ENCODE measurements around the gene NPRL2.

The NPRL2 gene

GRCh38 chr3:50298836-50299637 lies 51.5 kb downstream of the NPRL2 start, which contains the start of the genes HYAL3 and NAA80:
TSS of gene HYAL3 (minus strand) at chr3:50299405. CDS start at chr3:50295602, 3,803 bp downstream.
TSS of gene NAA80 (minus strand) at chr3:50299405. CDS start at chr3:50297463, 1,942 bp downstream.
- peak within 1 kb of the TSS; percentile 87 to 91 for H3K4me3 ChIP-seq (ENCODE audit: low read length in 2 of 2)
- H3K27me3 ChIP-seq (ENCODE audit: control insufficient read depth in 2 of 2, insufficient read depth in 2 of 2, low read length in 2 of 2), result no peaks in the 10 kb centered on the region
- no peaks in the 10 kb centered on the region for H3K36me3 ChIP-seq (ENCODE audit: control insufficient read depth in 2 of 2, insufficient read depth in 2 of 2, low read length in 2 of 2)
- H3K4me1 ChIP-seq (ENCODE audit: control insufficient read depth in 2 of 2, insufficient read depth in 2 of 2, low read length in 2 of 2), result peaks cover 28 to 34% of the 10 kb centered on the region in 2 donors
- peak within 1 kb of the TSS; percentile 90 to 99 for H3K9ac ChIP-seq (ENCODE audit: low read depth in 1 of 2, low read length in 2 of 2)
- no peaks in the 10 kb centered on the region for H3K9me3 ChIP-seq (ENCODE audit: control insufficient read depth in 2 of 2, low read length in 2 of 2)
- peak within 1 kb of the TSS; percentile 96 to 97 for H3K27ac ChIP-seq (ENCODE audit: low read depth in 2 of 2, low read length in 2 of 2)

- Histone ChIP-seq H3K4me1 (ENCODE audit: control insufficient read depth in 2 of 2, insufficient read depth in 2 of 2, low read length in 2 of 2) (peaks cover 28 to 30% of the 10 kb centered on the region in 2 donors), H3K4me3 (ENCODE audit: low read length in 2 of 2) (peak overlapping the region; percentile 87 to 91), H3K27ac (ENCODE audit: low read depth in 2 of 2, low read length in 2 of 2) (peak overlapping the region; percentile 96 to 97)
Measured at GRCh38 chr3:50297896-50298725, 52.5 kb downstream of the NPRL2 start.

GRCh38 chr3:50297384-50297775 lies 53.2 kb downstream of the NPRL2 start:
- H3K27ac ChIP-seq (ENCODE audit: low read depth in 2 of 2, low read length in 2 of 2), result no peak overlapping the region
- peaks cover 30 to 35% of the 10 kb centered on the region in 2 donors for H3K4me1 ChIP-seq (ENCODE audit: control insufficient read depth in 2 of 2, insufficient read depth in 2 of 2, low read length in 2 of 2)
- H3K4me3 ChIP-seq (ENCODE audit: low read length in 2 of 2), result no peak overlapping the region
- H3K9me3 ChIP-seq (ENCODE audit: control insufficient read depth in 2 of 2, low read length in 2 of 2), result no peaks in the 10 kb centered on the region
- no peak overlapping the region for H3K9ac ChIP-seq (ENCODE audit: low read depth in 1 of 2, low read length in 2 of 2)
- no peaks in the 10 kb centered on the region for H3K27me3 ChIP-seq (ENCODE audit: control insufficient read depth in 2 of 2, insufficient read depth in 2 of 2, low read length in 2 of 2)
- no peaks in the 10 kb centered on the region for H3K36me3 ChIP-seq (ENCODE audit: control insufficient read depth in 2 of 2, insufficient read depth in 2 of 2, low read length in 2 of 2)

More at GRCh38 chr3:50297896-50298725, 52.5 kb downstream of the NPRL2 start:
- Histone ChIP-seq H3K9me3 (ENCODE audit: control insufficient read depth in 2 of 2, low read length in 2 of 2) (no peaks in the 10 kb centered on the region), H3K9ac (ENCODE audit: low read depth in 1 of 2, low read length in 2 of 2) (peak overlapping the region; percentile 90 to 99), H3K36me3 (ENCODE audit: control insufficient read depth in 2 of 2, insufficient read depth in 2 of 2, low read length in 2 of 2) (no peaks in the 10 kb centered on the region), H3K27me3 (ENCODE audit: control insufficient read depth in 2 of 2, insufficient read depth in 2 of 2, low read length in 2 of 2) (no peaks in the 10 kb centered on the region)

All from mucosa of rectum (tissue), 2 donors.